ENCODE results near the gene EMX1. TPM values are rescaled to one million over a fixed set of nuclear protein-coding genes. Genes with fewer than 3 reads are reported as not detected.

Gene EMX1
- total RNA-seq, 1 donor from 2014 or later: not detected

DNA sequence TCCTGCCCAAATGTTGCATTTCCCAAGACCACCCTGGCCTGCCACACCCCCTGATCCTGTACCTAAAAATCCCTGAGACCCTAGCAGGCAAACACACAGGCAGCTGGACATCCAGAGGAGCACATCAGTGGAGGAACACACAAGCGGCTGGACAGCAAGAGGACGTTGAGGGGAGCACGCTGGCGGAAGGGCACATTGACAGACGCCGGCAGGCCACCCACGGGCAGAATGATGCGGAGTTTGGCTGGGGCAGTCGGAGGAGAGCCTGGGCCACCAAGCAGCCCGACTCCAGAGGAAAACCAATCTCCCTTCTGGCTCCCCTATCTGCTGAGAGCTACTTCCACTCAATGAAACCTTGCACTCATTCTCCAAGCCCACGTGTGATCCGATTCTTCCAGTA, 47.7 kb downstream of the EMX1 start:
- H3K27me3 ChIP-seq: no peaks in the 10 kb centered on the region
- H3K9me3 ChIP-seq: no peaks in the 10 kb centered on the region
- no peak for TF ChIP-seq CTCF (IDR thresholded peaks at IDR 0.05)
- H3K4me1 ChIP-seq: no peaks in the 10 kb centered on the region
- no peak for DNase-seq (ENCODE audit: low spot score in 2 of 2)
- no peak overlapping the region for H3K27ac ChIP-seq
- H3K36me3 ChIP-seq: no peaks in the 10 kb centered on the region
- no peak overlapping the region for H3K4me3 ChIP-seq
- intact Hi-C loops (cut with DNase I): no loop called here

- no peaks in the 10 kb centered on the region for H3K36me3 ChIP-seq
- intact Hi-C loops (cut with DNase I): no loop called here
These were observed 48.6 kb downstream of the EMX1 start for GRCh38 chr2:72965770-72966450.

GRCh38 chr2:72968286-72968685, 51.0 kb downstream of the EMX1 start:
- Histone ChIP-seq H3K36me3 (no peaks in the 10 kb centered on the region), H3K9me3 (no peaks in the 10 kb centered on the region), H3K27me3 (no peaks in the 10 kb centered on the region), H3K27ac (no peak overlapping the region), H3K4me1 (no peaks in the 10 kb centered on the region), H3K4me3 (no peak overlapping the region)
- intact Hi-C loops (cut with DNase I): no loop called here
- TF ChIP-seq CTCF (IDR thresholded peaks at IDR 0.05): no peak
- DNase-seq (ENCODE audit: low spot score in 2 of 2): no peak

More at GRCh38 chr2:72965770-72966450, 48.6 kb downstream of the EMX1 start:
- no peak overlapping the region for H3K4me3 ChIP-seq
- H3K27ac ChIP-seq: no peak overlapping the region
- no peak for DNase-seq (ENCODE audit: low spot score in 2 of 2)
- TF ChIP-seq CTCF (IDR thresholded peaks at IDR 0.05): no peak
- H3K9me3 ChIP-seq: no peaks in the 10 kb centered on the region
- no peaks in the 10 kb centered on the region for H3K27me3 ChIP-seq
- H3K4me1 ChIP-seq: no peaks in the 10 kb centered on the region

DNA sequence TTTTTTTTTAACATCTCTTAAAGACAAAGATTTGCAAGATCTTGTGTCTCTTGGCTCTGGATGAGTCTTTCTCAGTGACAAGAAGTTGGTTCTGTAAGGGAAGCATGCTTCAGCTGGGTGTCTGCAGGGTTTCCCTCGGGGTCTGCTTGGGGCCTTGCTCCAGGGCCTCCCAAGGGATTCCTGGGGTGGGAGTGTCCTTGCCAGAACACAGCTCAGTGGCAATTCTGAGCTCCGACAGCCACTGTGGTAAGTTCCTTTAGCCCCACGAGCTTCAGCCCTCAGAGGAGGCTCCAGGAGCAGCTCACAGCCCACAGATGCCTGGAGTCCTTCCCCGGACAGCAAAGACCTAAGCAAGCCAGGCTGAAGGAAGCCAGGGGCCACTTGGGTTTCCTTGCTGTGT, 52.4 kb downstream of the EMX1 start:
- Histone ChIP-seq H3K4me3 (no peak overlapping the region), H3K9me3 (no peaks in the 10 kb centered on the region), H3K27ac (no peak overlapping the region), H3K4me1 (no peaks in the 10 kb centered on the region), H3K27me3 (no peaks in the 10 kb centered on the region), H3K36me3 (no peaks in the 10 kb centered on the region)
- intact Hi-C loops (cut with DNase I): no loop called here
- no peak for TF ChIP-seq CTCF (IDR thresholded peaks at IDR 0.05)
- no peak for DNase-seq (ENCODE audit: low spot score in 2 of 2)

GRCh38 chr2:72971036-72971435, 53.7 kb downstream of the EMX1 start:
- intact Hi-C loops (cut with DNase I): no loop called here
- Histone ChIP-seq H3K27ac (no peak overlapping the region), H3K36me3 (no peaks in the 10 kb centered on the region), H3K9me3 (no peaks in the 10 kb centered on the region), H3K4me3 (no peak overlapping the region), H3K4me1 (no peaks in the 10 kb centered on the region), H3K27me3 (no peaks in the 10 kb centered on the region)
- TF ChIP-seq CTCF (IDR thresholded peaks at IDR 0.05): no peak
- DNase-seq (ENCODE audit: low spot score in 2 of 2): no peak

Data from ascending aorta (tissue), 2 donors.